Body of pancreas (tissue), 4 donors: Measurements from ENCODE around the gene COL24A1.

Experiments used
- CTCF ChIP-seq, 7 experiments: fragments of 450-650 bp in 4 of 7; fragments of 200-600 bp in 3 of 7; sonication (generic) in 3 of 7; IDR thresholded peaks; one replicate each; pipeline ENCODE4 v1.5.1; 2016 to 2019; ENCODE audit warnings: antibody characterized with exemption in 7 of 7
- POLR2A ChIP-seq, 3 donors: fragments of 450-650 bp; IDR thresholded peaks; one replicate each; pipeline ENCODE4 v1.6.1; 2016; ENCODE audit warnings: antibody characterized with exemption in 3 of 3, mild to moderate bottlenecking in 2 of 3

DNA sequence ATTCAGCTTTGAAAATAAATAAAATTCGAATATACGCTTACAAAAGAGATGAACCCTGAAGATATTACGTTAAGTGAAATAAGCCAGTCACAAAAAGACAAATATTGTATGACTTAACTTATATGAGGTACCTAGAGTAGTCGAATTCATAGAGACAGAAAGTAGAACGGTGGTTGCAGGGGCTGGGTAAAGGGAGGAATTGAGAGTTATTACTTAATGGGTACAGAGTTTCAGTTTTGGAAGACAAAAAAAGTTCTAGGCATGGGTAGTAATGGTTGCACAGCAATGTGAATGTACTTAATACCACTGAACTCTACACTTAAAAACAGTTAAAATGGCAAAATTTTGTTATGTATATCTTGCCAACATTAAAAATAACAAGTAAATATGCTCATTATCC lies 399.7 kb downstream of the COL24A1 start:
- no peak for TF ChIP-seq CTCF (IDR thresholded peaks at IDR 0.05)
- TF ChIP-seq POLR2A (IDR thresholded peaks at IDR 0.05), result no peak
